MCF 10A (cell line): ENCODE results near the gene SELENOF. TPM values are rescaled to one million over a fixed set of nuclear protein-coding genes. Genes with fewer than 3 reads are reported as not detected.

Experiments
- BruUV-seq: library from RNA; stranded (reverse); fragments of 400-500 nt; replicated peaks from 2 replicates; lab custom pipeline; 2021; lab: Mats Ljungman, UMichigan
- CTCF ChIA-PET: fragments of 300-600 bp; sonication (Branson Sonifier 250); formaldehyde crosslinking; extraction: SDS; loops from one replicate; lab custom pipeline; 2021; ENCODE audit warnings: antibody characterized with exemption, inconsistent platforms; lab: Yijun Ruan, JAX
- POLR2A ChIA-PET: fragments of 300-600, 350-650 bp; sonication (Branson Sonifier 250); formaldehyde crosslinking; extraction: SDS; loops from one replicate; lab custom pipeline; 2020; ENCODE audit warnings: antibody characterized with exemption, inconsistent platforms; lab: Yijun Ruan, JAX
- DNase-seq: peaks from one replicate; pipeline ENCODE4 v3.0.0-alpha.2; 2018; ENCODE audit not compliant: unreplicated experiment
- H3K27ac Mint-ChIP-seq: one replicate; pipeline ENCODE4 v1.8.0; 2022; ENCODE audit warnings: mild to moderate bottlenecking, low read depth, mixed read lengths; ENCODE audit not compliant: unreplicated experiment
- H3K27me3 Mint-ChIP-seq: one replicate; pipeline ENCODE4 v1.8.0; 2022; ENCODE audit warnings: mixed read lengths; ENCODE audit not compliant: insufficient read depth, unreplicated experiment
- H3K36me3 Mint-ChIP-seq: one replicate; pipeline ENCODE4 v1.8.0; 2022; ENCODE audit warnings: mild to moderate bottlenecking, moderate library complexity, mixed read lengths; ENCODE audit not compliant: insufficient read depth, unreplicated experiment
- H3K4me1 Mint-ChIP-seq: one replicate; pipeline ENCODE4 v1.8.0; 2022; ENCODE audit warnings: mixed read lengths; ENCODE audit not compliant: insufficient read depth, unreplicated experiment
- H3K4me3 Mint-ChIP-seq: one replicate; pipeline ENCODE4 v1.8.0; 2022; ENCODE audit warnings: mild to moderate bottlenecking, moderate library complexity, mixed read lengths; ENCODE audit not compliant: unreplicated experiment
- H3K9me3 Mint-ChIP-seq: one replicate; pipeline ENCODE4 v1.8.0; 2022; ENCODE audit warnings: mixed read lengths; ENCODE audit not compliant: unreplicated experiment
- CTCF ChIP-seq: fragments of 200-600 bp; IDR thresholded peaks from one replicate; pipeline ENCODE4 v1.8.0; 2022; ENCODE audit warnings: antibody characterized with exemption, mild to moderate bottlenecking; ENCODE audit not compliant: unreplicated experiment
- intact Hi-C: fragments of 100-400 bp; cut with micrococcal nuclease; formaldehyde crosslinking; loops from 2 replicates; pipeline ENCODE4 v1.14.1; 2022
- total RNA-seq: library from RNA; stranded (reverse); gene quantifications from 2 replicates; pipeline ENCODE4 v1.2.3, GENCODE V29; 2022

The SELENOF gene
- total RNA-seq, 1 experiment from 2014 or later: 227 TPM

GRCh38 chr1:86852782-86853408 lies 61.0 kb downstream of the SELENOF start:
- no peak for DNase-seq
- no peak for TF ChIP-seq CTCF
- Mint-ChIP-seq H3K27me3 (no peaks in the 10 kb centered on the region), H3K9me3 (peaks cover 11% of the 10 kb centered on the region), H3K36me3 (no peaks in the 10 kb centered on the region), H3K4me1 (peaks cover under 1% of the 10 kb centered on the region), H3K27ac (no peak overlapping the region), H3K4me3 (no peak overlapping the region)
- BruUV-seq: no TSS peak
- CTCF ChIA-PET: no interaction called here
- POLR2A ChIA-PET: interaction anchor here (0.8 kb wide), 1 partner anchor 57 kb away, joined by 4 read pairs; no protein-coding TSS in a partner anchor
- intact Hi-C loops: no loop called here

GRCh38 chr1:86852289-86852688 lies 61.6 kb downstream of the SELENOF start:
- Mint-ChIP-seq H3K9me3 (peaks cover 17% of the 10 kb centered on the region), H3K27ac (no peak overlapping the region), H3K36me3 (no peaks in the 10 kb centered on the region), H3K27me3 (no peaks in the 10 kb centered on the region), H3K4me3 (no peak overlapping the region), H3K4me1 (peaks cover 6% of the 10 kb centered on the region)
- no peak for TF ChIP-seq CTCF
- intact Hi-C loops: no loop called here
- DNase-seq: no peak
- ChIA-PET POLR2A (no interaction called here), CTCF (interaction anchor here (1.2 kb wide), 1 partner anchor 71 kb away, joined by 4 read pairs; no protein-coding TSS in a partner anchor)
- no TSS peak for BruUV-seq

GRCh38 chr1:86849756-86850155 lies 64.2 kb downstream of the SELENOF start:
- intact Hi-C loops: no loop called here
- Mint-ChIP-seq H3K27me3 (no peaks in the 10 kb centered on the region), H3K27ac (no peak overlapping the region), H3K36me3 (no peaks in the 10 kb centered on the region), H3K4me3 (no peak overlapping the region), H3K4me1 (peaks cover 27% of the 10 kb centered on the region), H3K9me3 (peaks cover 21% of the 10 kb centered on the region)
- DNase-seq: no peak
- CTCF ChIA-PET: no interaction called here
- TF ChIP-seq CTCF: no peak
- POLR2A ChIA-PET: interaction anchor here (1.3 kb wide), 1 partner anchor 65 kb away, joined by 3 read pairs; no protein-coding TSS in a partner anchor
- BruUV-seq: no TSS peak

GRCh38 chr1:86848654-86849053 lies 65.3 kb downstream of the SELENOF start:
- BruUV-seq: no TSS peak
- intact Hi-C loops: no loop called here
- no peaks in the 10 kb centered on the region for H3K27me3 Mint-ChIP-seq
- no peak overlapping the region for H3K27ac Mint-ChIP-seq
- H3K9me3 Mint-ChIP-seq: peaks cover 21% of the 10 kb centered on the region
- ChIA-PET CTCF (no interaction called here), POLR2A (no interaction called here)
- TF ChIP-seq CTCF: no peak
- peaks cover 27% of the 10 kb centered on the region for H3K4me1 Mint-ChIP-seq
- H3K4me3 Mint-ChIP-seq: no peak overlapping the region
- no peaks in the 10 kb centered on the region for H3K36me3 Mint-ChIP-seq
- no peak for DNase-seq
